Muscle of arm (tissue), 12 donors: Measurements from ENCODE around the gene CSTF2. TPM values are rescaled to one million over a fixed set of nuclear protein-coding genes. Genes with fewer than 3 reads are reported as not detected.

Experiments
- DNase-seq: peaks from one replicate; pipeline ENCODE4 v3.0.0-alpha.2; 2013
- polyA plus RNA-seq, 12 donors: library from polyadenylated mRNA; unstranded; fragments of 120-200 nt; gene quantifications; one replicate each; pipeline ENCODE4 v1.2.1, GENCODE V29; 2013; ENCODE audit not compliant: insufficient read length in 12 of 12

CSTF2 gene
- polyA plus RNA-seq, 12 donors: 8.7 to 15.0 (median 11.0) TPM; not detected in 2

DNA sequence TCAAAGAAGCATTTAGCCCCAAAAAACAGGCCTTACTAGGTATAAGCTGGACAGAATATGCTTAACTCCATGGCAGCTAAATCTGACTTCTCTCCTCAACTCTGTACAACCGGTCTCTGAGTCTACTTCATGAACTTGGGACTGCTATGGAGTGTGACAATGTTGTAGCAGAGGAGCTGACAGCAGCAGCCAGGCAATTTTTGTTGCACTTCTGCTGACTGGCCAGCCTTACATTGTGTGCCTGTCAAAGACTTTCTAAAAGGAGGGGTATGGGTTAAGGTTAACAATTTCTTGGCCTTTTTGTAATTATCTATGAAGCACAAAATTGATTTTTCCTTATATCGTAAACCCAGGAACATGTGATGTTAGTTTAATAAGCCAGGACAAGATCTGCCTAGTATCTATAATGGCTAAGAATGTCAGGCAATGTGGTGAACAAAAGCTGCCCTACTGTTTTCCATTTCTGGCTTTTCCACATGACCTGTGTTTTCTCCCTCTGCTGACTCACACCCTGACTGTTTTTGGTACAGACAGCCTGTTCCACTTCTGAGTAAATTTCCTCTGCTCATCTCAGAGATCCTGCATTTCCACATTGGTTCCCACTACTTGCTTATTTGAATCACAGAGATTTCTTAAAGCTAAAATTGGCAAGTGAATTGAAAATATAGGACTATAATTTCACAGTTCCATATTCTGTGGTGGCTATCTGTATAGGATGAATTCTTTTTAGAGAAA lies 44.6 kb downstream of the CSTF2 start:
- DNase-seq: no peak

DNA sequence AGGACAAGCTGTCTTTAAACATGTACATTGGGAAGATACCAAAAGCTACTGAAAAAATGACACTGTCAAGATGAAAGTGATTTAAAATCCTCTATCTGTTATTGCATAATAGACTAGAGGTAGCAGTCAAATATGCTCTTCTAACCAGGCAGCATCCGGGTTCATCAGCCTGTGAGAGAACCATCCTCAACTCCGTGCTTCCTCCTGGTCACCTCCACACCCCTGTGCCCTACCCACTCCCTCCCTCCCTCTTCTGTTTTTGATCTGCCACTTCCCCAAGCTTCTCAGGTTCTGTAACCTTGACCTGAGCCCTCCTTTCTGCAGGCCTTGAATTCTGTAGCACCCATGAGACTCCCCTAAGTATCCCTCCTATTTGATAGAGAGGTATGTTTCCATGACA lies 48.1 kb downstream of the CSTF2 start:
- DNase-seq: no peak

GRCh38 chrX:100870527-100870926 lies 50.3 kb downstream of the CSTF2 start:
- DNase-seq: no peak

DNA sequence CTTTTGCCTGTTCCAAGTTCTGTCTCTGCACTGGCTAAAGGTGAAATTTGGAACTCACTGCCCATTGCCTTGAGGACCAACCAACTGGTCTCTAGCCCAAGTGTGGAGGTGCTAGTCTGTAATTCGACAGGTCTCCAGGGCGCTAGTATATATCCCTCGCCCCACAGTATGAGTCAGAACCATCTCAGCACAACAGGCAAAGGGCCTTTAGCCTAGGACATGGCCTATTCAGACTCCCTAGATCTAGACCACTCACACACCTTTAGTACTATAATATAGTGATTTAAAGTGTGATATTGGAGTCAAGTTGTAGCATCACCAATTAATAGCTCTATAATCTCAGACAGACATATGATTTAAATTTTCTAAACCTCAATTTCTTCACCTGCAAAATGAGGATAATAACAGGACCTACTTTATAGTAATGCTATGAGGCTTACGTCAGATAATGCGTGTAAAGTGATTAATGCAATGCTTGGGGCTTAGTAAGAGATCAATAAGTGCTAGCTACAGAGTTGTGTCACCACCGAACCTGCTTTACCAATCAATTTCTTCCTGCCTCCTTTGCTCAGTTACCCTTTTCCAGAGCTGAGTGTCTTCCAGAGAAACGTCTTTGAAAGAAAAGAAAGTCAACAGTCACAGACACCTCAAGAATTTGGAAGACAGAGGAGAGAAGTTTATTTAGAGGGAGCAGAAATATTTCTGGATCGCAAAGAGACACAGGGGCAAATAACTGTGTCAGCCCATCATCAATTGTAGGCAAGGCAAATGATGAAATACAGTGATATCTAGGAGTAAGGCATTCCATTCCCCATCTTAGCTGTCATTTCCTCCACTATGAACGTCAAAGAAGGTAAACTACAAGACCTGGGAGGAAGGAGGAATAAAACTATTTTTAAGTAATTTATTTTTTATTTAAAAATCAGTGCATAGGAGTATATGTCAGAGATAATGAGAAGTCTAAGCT lies 51.7 kb downstream of the CSTF2 start:
- DNase-seq: no peak

DNA sequence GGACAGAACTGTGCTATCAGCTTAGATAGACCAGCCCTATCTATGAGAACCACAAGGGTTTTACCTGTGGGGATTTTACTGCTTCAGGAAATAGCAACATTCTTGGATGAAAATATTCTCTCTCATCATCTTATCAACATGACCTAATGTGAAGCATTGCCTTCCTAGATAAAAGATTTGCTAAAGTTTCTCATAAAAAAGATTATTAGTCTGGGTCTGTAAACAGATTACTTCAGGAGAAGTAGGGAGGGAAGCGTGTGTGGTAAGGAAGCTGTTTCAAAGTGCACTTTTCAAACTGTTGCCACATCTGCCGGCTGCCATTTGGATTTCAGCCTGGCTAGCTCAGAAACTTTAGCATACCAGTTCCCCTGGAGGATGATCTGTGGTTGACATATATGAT lies 54.1 kb downstream of the CSTF2 start, which contains the start of gene NOX1:
NOX1 (minus strand) TSS at position 35 of the 400 bp plus-strand sequence. CDS start 220 bp downstream, outside the sequence.
- no peak for DNase-seq

- DNase-seq: no peak
These were observed 60.2 kb downstream of the CSTF2 start for GRCh38 chrX:100880368-100880767.

- no peak for DNase-seq
These were observed 63.5 kb downstream of the CSTF2 start for GRCh38 chrX:100883654-100884053.

Other genes starting within 250 kb of the CSTF2 start
- 100 to 1,000 TPM in 8 of 12 donors, 10 to 100 TPM in 3, not detected in 1; 47.9 to 391 (median 154) TPM for gene TNMD, start 235.5 kb upstream of the CSTF2 start, polyA plus RNA-seq
- 10 to 100 TPM in 11 of 12 donors, not detected in 1; 23.6 to 42.8 (median 32.8) TPM for gene TSPAN6, start 183.6 kb upstream of the CSTF2 start, polyA plus RNA-seq
- 10 to 100 TPM in 11 of 12 donors, not detected in 1; 12.2 to 41.8 (median 27.3) TPM for gene SRPX2, start 176.2 kb upstream of the CSTF2 start, polyA plus RNA-seq
- gene SYTL4, start 88.3 kb upstream of the CSTF2 start, polyA plus RNA-seq: 10 to 100 TPM in 1 of 12 donors, 1 to 10 TPM in 10, not detected in 1; 4.1 to 10.7 (median 8.4) TPM
- 1 to 10 TPM in 1 of 12 donors, under 1 TPM in 10, not detected in 1; 0.07 to 8.4 (median 0.45) TPM for gene NOX1, start 54.0 kb downstream of the CSTF2 start, polyA plus RNA-seq
- 1 to 10 TPM in 1 of 12 donors, under 1 TPM in 4, not detected in 7; 0.07 to 1.5 (median 0.37) TPM for gene XKRX, start 108.5 kb downstream of the CSTF2 start, polyA plus RNA-seq
- gene ARL13A, start 149.3 kb downstream of the CSTF2 start, polyA plus RNA-seq: under 1 TPM in 6 of 12 donors, not detected in 6; 0.12 to 0.41 (median 0.33) TPM
- 1 to 10 TPM in 11 of 12 donors, not detected in 1; 6.7 to 9.6 (median 8.5) TPM for gene TRMT2B, start 231.7 kb downstream of the CSTF2 start, polyA plus RNA-seq